ENCODE data around the gene TNIK. TPM values are rescaled to one million over a fixed set of nuclear protein-coding genes. Genes with fewer than 3 reads are reported as not detected.
A peak's percentile ranks its signal among the peaks of the same experiment; 100 is the strongest.

The TNIK gene
- total and polyA plus RNA-seq, 10 of the 15 experiments (the other 5 are each of a cell fraction or from before 2014, with no cell fraction given), result 13.9 to 74.3 (median 48.2) TPM

GRCh38 chr3:171248426-171249111 is 211.6 kb downstream of the TNIK start (continued):
- TF ChIP-seq CTCF (IDR thresholded peaks at IDR 0.05 in 2 of 3, conservative IDR thresholded peaks at IDR 0.05 in 1 of 3; ENCODE audit: control insufficient read depth in 2 of 3, extremely low read depth in 1 of 3, insufficient read depth in 1 of 3, low read depth in 3 of 3, low read length in 3 of 3) (no peak), NFYB (IDR thresholded peaks at IDR 0.05; ENCODE audit: insufficient read depth, low read depth, low read length) (no peak), TAF1 (IDR thresholded peaks at IDR 0.05; ENCODE audit: borderline replicate concordance, low read depth, low read length) (no peak), TCF3 (IDR thresholded peaks at IDR 0.05; ENCODE audit: borderline replicate concordance, insufficient read depth, low read depth, low read length) (0 out of 2 replicates have a peak, but pooled peaks have one; percentile 26), SMAD1 (IDR thresholded peaks at IDR 0.05; ENCODE audit: low read depth, partially characterized antibody) (no peak), RELB (IDR thresholded peaks at IDR 0.05; ENCODE audit: low read depth) (peak; percentile 70)

Data from GM12878 (cell line).